ENCODE data around the gene NCOA7. TPM values are rescaled to one million over a fixed set of nuclear protein-coding genes. Genes with fewer than 3 reads are reported as not detected.

The NCOA7 gene
- total RNA-seq, 1 experiment from 2014 or later, result 13.8 TPM

- intact Hi-C loops (cut with micrococcal nuclease), result no loop called here
- Histone ChIP-seq H3K27me3 (ENCODE audit: insufficient read depth, low read length) (no peaks in the 10 kb centered on the region), H3K79me2 (ENCODE audit: insufficient read depth, low read length) (no peaks in the 10 kb centered on the region), H3K27ac (ENCODE audit: low read depth, low read length) (no peak overlapping the region), H3K4me2 (ENCODE audit: low read length) (no peak overlapping the region), H4K20me1 (ENCODE audit: insufficient read depth) (no peaks in the 10 kb centered on the region), H3K4me1 (ENCODE audit: control insufficient read depth in 1 of 2, insufficient read depth in 2 of 2, low read length in 2 of 2) (no peaks in the 10 kb centered on the region), H3K4me3 (replicated peaks in 1 of 2; ENCODE audit: low read depth in 1 of 2, low read length in 2 of 2) (no peak overlapping the region), H3K9me2 (ENCODE audit: insufficient read depth) (no peaks in the 10 kb centered on the region), H3K9ac (ENCODE audit: low read length) (no peak overlapping the region), H3K9me3 (ENCODE audit: control insufficient read depth in 1 of 2, insufficient read depth in 1 of 2, low read depth in 1 of 2, low read length in 2 of 2) (no peaks in the 10 kb centered on the region), H3K36me3 (ENCODE audit: control insufficient read depth in 1 of 2, insufficient read depth in 2 of 2, low read length in 2 of 2) (no peaks in the 10 kb centered on the region), H2AFZ (ENCODE audit: low read depth, low read length, poor library complexity, severe bottlenecking) (no peak overlapping the region)
- ChIA-PET CTCF (no interaction called here), POLR2A (no interaction called here), RAD21 (ENCODE audit: low non-redundant PET in 1 of 2, low total read pairs in 2 of 2, uncharacterized antibody in 2 of 2, unreplicated experiment in 2 of 2) (no interaction called here)
- DNase-seq (ENCODE audit: low read depth, low spot score) (no peak), ATAC-seq (0 out of 2 replicates have a peak, but pooled peaks have one; percentile 32)
- no peak for TF ChIP-seq EZH2 (IDR thresholded peaks at IDR 0.05)
- no peak for TF ChIP-seq REST (IDR thresholded peaks at IDR 0.05; ENCODE audit: low read depth)
- TF ChIP-seq TCF7L2 (IDR thresholded peaks at IDR 0.05; ENCODE audit: borderline replicate concordance, extremely low read depth, insufficient read depth, insufficient read length), result no peak
- no peak for TF ChIP-seq SP1 (IDR thresholded peaks at IDR 0.05; ENCODE audit: low read depth)
- no peak for TF ChIP-seq JUND (IDR thresholded peaks at IDR 0.05)
- no peak for TF ChIP-seq ELF1 (IDR thresholded peaks at IDR 0.05; ENCODE audit: borderline replicate concordance, low read depth)
- no peak for TF ChIP-seq SIN3A (IDR thresholded peaks at IDR 0.05; ENCODE audit: low read depth)
- no peak for TF ChIP-seq ZBTB33 (IDR thresholded peaks at IDR 0.05; ENCODE audit: extremely low read depth, insufficient replicate concordance, low read length)
- no peak for TF ChIP-seq YY1 (IDR thresholded peaks at IDR 0.05; ENCODE audit: extremely low read depth, insufficient replicate concordance, low read depth, low read length)
- no peak for TF ChIP-seq ZNF274 (IDR thresholded peaks at IDR 0.05; ENCODE audit: low read depth, low read length)
- TF ChIP-seq EGR1 (IDR thresholded peaks at IDR 0.05; ENCODE audit: low read depth), result no peak
- no peak for TF ChIP-seq FOSL1 (IDR thresholded peaks at IDR 0.05; ENCODE audit: low read depth)
- no peak for TF ChIP-seq RAD21 (IDR thresholded peaks at IDR 0.05; ENCODE audit: low read depth)
- no peak for TF ChIP-seq POLR2AphosphoS5 (IDR thresholded peaks at IDR 0.05; ENCODE audit: low read depth, low read length)
- TF ChIP-seq ATF3 (IDR thresholded peaks at IDR 0.05), result no peak
- no peak for TF ChIP-seq SRF (IDR thresholded peaks at IDR 0.05; ENCODE audit: low read depth)
- BruUV-seq (replicated peaks), result no TSS peak
These were observed 48.7 kb downstream of the NCOA7 start for GRCh38 chr6:125839471-125839870.
